ENCODE data around the gene CASP1.
"Not testable (repeated sequence)": the region's sequence is repeated elsewhere in the genome, so short reads cannot be mapped to it uniquely, and the experiment has no call there.

CASP1 gene

DNA sequence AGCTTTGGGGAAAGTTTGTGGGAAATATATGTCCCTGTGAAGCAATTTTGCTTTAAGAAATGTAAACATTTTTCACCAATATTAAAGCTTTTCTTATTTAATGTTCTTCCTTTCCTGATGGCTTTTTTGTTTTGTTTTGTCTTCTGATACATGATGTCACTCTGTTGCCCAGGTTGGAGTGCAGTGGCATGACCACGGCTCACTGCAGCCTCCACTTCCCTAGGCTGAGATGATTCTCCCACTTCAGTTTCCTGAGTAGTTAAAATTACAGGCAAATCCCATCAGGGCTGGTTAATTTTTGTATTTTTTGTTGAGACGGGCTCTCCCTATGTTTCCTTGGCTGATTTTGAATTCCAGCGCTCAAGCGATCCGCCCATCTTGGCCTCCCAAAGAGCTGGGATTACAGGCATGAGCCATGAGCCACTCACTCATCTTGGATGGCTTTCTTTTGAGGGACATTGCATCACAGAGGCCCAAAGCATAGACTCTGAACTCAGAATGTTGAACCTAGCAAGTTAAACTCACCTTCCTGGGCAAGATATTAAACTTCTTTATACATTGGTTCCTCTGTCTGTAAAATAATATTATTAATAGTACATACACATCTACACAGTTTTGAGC, 10.8 kb upstream of the CASP1 start:
- no peak for DNase-seq

DNA sequence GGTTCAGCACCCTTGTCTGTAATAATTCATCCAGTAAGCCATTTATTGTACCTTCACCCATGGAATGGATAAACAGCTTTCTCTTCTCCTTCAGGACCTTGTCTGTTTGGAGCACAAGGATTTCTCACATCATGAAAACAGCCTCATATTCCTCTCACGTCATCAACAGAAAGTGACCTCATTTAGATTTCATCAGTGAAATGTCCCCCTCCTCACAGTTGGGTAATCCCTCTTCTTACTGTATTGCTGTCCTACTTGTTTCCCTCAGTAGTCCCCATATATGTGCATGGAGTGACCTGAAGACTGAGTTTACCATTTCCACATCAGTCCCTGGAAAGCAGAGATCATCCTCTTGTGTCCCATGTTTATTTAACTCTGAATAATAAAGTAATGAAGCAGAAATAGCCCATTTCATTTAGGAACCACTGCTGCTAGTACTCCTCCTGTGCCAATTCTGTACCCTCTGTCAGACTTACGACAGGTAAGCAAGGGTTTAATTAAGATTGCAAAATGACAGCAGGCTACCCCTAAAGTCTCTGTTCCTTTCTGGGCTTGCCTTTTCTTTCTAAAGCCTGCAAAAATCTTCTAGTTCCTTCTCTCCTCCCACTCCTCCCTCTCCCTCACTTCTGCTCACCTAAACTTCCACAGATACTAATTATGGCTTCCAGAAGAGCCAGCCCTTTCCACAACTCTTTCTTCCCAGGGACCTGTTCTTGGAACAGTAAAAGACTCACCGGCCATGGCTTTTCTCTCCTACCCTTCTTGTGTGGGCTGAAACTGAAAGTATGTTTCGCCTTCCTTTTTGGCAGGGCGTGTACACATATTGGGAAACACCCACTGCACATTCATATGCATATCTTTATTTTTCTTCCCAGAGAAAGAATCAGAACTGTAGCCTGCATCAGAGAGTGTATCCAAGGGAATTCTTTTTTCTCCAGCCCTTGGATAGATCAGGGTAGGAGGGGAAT, 9.9 kb upstream of the CASP1 start, which contains the start of gene CARD16:
Gene CARD16, minus strand, starts transcription at position 779 of the 968 bp plus-strand sequence. Its CDS starts 38 bp downstream, at position 741.
- DNase-seq = peak; percentile 59 to 76

- no peak for DNase-seq
Observed at GRCh38 chr11:105042178-105042577, 7.2 kb upstream of the CASP1 start.

GRCh38 chr11:105040703-105041102, 5.8 kb upstream of the CASP1 start:
- no peak for DNase-seq

DNA sequence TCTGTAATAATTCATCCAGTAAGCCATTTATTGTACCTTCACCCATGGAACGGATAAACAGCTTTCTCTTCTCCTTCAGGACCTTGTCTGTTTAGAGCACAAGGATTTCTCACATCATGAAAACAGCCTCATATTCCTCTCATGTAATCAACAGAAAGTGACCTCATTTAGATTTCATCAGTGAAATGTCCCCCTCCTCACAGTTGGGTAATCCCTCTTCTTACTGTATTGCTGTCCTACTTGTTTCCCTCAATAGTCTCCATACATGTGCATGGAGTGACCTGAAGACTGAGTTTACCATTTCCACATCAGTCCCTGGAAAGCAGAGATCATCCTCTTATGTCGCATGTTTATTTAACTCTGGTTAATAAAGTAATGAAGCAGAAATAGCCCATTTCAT, 556 bp downstream of the CASP1 start:
- DNase-seq = not testable (repeated sequence)

GRCh38 chr11:105033781-105034180, 1.2 kb downstream of the CASP1 start:
- peak in 1 of 2 donors; percentile 35 for DNase-seq

DNA sequence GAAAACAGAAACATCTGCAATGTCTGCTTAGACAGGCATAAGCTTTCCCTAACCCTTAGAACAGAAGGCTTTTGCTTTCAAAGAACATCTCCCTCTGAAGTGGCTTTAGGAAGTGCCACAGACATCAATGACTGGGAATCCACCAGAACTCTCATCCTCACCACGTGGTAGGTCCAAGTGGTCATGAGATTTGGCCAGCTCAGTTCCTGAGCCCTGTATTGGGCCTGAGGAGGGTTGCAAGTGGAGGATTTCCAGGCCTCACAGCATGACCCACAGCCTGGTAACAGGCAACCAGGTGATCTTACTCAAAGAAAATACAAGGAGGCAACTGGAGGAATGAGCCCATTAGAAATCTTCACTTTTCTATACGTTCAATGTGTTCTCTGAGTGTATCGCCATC, 1.6 kb downstream of the CASP1 start:
- DNase-seq = peak; percentile 34 to 36

DNA sequence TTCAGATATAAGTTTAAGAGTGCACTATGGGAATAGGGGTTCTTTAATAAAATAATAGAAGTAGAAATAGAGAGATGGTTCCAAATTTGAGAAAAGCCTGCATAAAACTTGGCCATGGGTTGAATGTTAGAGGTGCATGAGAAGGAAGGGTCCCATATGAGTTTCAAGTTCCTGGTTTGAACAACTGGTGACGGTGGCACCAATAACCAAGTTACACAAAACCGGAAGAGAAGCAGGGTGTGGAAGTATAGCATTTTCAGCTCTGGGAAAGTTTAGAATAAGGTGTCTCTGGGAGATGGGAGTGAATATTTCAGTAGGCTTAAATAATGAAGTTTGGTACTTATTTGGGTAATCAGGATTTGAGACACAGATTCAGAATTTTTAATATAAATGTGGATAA, 2.4 kb downstream of the CASP1 start:
- peak in 1 of 2 donors; percentile 40 for DNase-seq

- DNase-seq = no peak
Observed at GRCh38 chr11:105027678-105028077, 7.3 kb downstream of the CASP1 start.

DNA sequence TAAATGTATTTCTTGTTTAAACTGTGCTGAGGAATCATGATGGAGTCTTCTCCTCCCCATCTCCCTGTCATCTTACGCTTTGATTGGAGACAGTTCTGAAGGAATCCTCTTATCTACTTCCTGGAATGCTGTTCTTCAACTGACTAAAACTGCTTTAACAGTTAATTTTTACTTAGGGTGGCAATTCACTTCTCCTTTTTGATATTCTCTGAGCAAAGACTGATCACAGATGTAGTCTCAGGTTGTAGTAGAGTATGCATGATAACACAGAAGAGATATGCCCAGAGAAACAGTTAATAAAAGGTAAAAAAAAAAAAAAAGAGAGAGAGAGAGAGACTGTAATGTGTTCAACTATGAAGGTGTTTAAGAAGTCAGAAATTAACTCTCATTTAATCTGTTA, 10.6 kb downstream of the CASP1 start:
- DNase-seq = no peak

DNA sequence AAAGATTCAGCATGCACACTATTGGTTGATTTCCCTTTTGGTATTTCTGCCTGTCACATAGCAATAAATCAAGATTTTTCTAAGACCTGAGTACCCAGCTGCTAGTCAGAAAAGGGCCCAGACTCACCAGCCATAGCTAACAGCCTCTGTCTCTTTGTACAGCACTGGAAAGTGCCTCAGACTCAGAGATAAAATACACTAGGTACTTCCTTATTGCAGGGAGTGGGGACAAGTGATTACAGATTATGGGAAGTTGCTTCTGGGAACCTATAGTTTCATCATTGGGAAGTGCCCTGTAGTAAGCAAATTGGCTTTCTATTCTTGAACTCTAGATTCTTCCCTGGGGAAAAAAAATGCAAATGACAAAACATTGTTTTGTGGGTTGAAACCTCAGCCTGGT, 11.9 kb downstream of the CASP1 start, which contains the start of gene CASP5:
Gene CASP5, minus strand, starts transcription at position 166 of the 400 bp plus-strand sequence. Its CDS starts 32 bp downstream, at position 134.
- no peak for DNase-seq

DNA sequence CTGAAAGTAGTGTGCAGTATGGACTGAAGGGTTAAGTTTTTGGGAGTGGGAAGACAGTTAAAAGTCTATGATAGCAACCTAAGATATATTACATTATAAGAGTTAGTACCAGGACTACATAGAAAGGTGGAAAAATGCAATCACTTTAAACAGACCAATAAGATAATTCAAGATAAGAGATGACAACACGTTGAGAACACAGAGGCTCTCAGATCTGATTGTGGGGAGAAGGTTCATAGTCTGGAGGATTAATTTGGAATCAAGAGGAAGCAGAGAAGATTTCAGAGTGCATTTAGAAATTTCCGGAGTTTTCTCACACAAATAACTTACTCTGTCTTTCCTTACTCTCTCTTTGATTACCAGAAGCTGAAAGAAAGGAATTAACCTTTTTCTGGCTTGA, 12.4 kb downstream of the CASP1 start:
- no peak for DNase-seq

- DNase-seq = no peak
Observed at GRCh38 chr11:105007463-105007862, 27.5 kb downstream of the CASP1 start.

DNA sequence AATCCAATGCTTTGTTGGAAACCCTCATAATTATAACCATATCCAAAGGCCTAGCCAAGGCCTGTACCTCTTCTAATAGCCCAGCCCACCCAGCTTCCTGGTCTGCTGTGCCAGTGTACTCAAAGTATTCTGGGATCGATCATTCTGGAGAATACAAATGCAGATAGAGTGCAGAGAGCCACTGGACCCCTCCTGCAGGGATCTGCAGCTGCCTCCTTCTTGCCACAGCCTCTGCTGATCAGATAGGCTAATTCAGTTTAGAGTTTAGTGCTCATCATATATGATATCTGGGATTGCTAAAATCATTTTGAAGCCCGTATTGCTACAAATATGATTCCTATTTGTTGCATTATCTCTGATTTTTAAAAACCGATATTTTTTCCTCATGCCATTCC, 29.5 kb downstream of the CASP1 start:
- no peak for DNase-seq

GRCh38 chr11:105004021-105004420, 30.9 kb downstream of the CASP1 start:
- no peak for DNase-seq

DNA sequence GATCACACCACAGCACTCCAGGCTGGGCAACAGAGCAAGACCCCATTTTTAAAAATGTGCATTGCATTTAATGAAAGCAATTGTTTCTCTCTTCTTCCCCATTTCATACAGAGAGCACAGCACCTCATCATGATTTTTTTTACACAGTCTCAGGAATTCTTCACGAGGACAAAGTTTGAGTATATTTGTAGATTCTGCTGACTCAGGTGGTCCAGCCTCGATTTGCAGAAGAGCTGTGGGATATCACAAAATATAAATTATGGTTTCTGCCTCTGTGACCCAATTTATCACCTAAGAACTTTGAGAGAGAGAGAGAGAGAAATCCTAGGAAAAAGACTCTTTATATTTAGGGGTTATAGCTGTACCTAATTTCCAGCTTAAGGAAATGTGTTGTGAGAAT, 31.8 kb downstream of the CASP1 start:
- no peak for DNase-seq

DNA sequence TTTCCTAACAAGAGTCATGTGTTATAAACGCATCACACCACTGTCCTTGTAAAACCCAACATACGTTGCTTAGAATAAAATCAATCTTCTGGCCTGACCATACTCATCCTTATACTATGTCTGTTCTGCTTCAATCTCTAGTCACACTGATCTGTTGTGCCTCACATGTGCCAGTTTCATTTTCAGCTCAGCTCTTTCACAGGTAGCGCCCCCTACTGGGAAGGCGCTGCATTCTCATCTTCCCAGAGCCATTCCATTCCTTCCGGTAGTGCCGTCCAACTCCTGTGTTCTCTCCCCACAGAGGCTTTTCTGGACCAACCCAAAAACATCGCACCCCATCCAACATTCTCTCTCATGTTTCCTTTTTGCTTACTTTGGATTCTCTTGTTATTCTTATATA, 34.1 kb downstream of the CASP1 start:
- DNase-seq = peak; percentile 51 to 74

GRCh38 chr11:105000167-105000566, 34.8 kb downstream of the CASP1 start:
- peak in 1 of 2 donors; percentile 33 for DNase-seq

DNA sequence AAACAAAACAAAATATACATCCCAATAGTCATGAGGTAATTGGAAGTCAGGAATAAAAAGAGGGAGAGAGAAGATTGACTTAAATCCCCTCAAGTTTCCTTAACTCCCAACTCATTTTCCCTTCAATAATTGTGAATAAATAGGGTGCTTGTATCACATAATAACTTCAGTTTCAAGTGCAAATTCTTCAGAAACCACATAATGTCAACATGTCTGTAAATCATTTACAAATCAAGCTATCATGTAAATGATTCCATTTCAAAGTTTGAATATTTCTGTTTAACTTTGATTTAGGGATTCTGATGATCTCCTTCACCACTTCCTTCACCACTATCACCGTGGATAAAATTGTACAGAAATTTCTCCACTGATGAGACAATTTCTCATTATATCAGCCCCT, 35.2 kb downstream of the CASP1 start:
- DNase-seq = no peak

DNA sequence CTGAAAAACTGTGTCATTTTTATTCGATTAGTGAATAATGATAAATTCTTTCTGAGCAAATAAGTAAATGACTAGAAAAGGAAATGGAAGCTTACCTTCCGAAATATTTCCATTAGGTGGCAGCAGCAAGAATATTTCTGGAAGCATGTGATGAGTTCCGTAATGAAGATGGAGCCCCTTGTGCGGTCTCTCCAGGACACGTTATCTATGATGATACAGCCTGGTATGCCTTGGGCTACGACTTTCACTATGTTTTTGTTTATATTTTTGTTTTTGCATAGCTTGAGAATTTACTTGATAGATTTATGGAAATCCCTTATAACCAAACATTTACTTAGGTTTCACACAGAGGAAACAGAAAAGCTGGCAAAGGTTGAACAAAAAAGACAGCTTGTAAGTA, 37.7 kb downstream of the CASP1 start:
- no peak for DNase-seq

DNA sequence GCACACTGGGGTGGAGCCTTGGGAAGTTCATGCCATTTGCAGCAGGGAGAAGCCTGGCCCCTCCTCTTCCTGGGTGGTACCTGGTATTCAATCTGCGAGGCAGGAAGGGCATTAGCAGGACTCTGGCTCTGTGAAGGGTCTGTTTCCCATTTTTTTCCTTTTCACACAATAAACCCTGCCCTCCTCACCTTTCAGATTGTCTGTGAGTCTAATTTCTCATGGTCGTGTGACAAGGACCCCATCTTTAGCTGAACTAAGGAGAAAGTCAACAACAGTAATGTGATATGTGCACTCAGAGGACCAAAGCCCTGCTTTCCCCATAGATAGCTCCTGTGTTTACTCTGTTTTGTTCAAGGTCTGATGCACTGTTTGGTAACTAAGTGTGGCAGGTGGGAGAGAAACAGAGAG, 39.9 kb downstream of the CASP1 start:
- DNase-seq = no peak

DNA sequence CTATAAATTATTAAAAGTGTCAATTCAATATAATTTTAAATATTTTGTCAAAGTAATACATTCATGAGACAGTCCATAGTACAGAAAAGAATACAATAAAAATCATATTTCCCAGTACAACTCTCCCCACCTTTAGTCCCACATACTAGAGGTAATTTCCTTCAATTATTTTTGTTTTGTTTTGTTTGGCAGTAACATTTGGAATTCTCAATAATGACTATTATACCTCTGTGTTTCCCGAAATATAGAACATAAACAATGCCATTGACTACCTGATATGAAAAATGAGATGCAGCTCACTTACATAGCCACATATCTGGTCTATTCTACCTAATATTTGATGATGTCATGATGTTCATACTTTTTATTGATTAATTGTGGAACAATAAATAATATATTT, 42.2 kb downstream of the CASP1 start:
- no peak for DNase-seq

- DNase-seq = no peak
Observed at GRCh38 chr11:104991994-104992393, 43.0 kb downstream of the CASP1 start.

DNA sequence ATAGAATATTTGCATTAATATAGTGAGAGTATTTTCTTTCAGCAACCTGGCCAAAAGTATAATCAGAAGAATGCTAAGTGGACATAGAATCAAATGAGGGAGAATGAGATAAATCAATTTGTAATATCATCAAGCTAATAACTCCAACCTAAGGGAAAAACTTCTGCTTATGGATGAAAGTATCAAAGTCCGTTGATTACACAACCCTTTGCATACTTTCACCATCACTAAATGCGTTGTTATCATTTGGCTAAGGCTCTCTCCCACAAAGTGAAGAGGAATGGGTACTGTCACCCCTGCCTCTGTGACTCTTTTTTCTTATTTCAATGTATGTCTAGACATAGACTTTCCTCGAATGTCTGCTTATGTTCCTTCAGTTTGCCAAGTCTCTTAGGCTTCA, 50.1 kb downstream of the CASP1 start:
- DNase-seq = no peak
